Measurements from ENCODE around the gene AIMP1. TPM values are rescaled to one million over a fixed set of nuclear protein-coding genes. Genes with fewer than 3 reads are reported as not detected.
A peak's percentile ranks its signal among the peaks of the same experiment; 100 is the strongest.

The AIMP1 gene
- total and polyA plus RNA-seq, 2 of the 13 experiments (the other 11 are each of a cell fraction or from before 2014, with no cell fraction given): 28.6 to 82.9 TPM

- 0 out of 2 replicates have a peak, but pooled peaks have one; percentile 1 for TF ChIP-seq ZBED4 (CRISPR knock-in tag; IDR thresholded peaks at IDR 0.05; ENCODE audit: borderline replicate concordance)
- TF ChIP-seq MYC (CRISPR knock-in tag; IDR thresholded peaks at IDR 0.05; ENCODE audit: borderline replicate concordance): no peak; the same call in 1 of the 2 replicates
- peak; percentile 11 for TF ChIP-seq ZNF781 (CRISPR knock-in tag; IDR thresholded peaks at IDR 0.05; ENCODE audit: borderline replicate concordance, not compliant biosample characterization)
- TF ChIP-seq FOXJ3 (CRISPR knock-in tag; IDR thresholded peaks at IDR 0.05; ENCODE audit: borderline replicate concordance): 0 out of 2 replicates have a peak, but pooled peaks have one; percentile 25
- TF ChIP-seq PRDM15 (CRISPR knock-in tag; IDR thresholded peaks at IDR 0.05): 0 out of 2 replicates have a peak, but pooled peaks have one; percentile 52
- TF ChIP-seq ZNF879 (CRISPR knock-in tag; IDR thresholded peaks at IDR 0.05): peak; percentile 82; the same call in 1 of the 2 replicates
- TF ChIP-seq ZNF329 (CRISPR knock-in tag; IDR thresholded peaks at IDR 0.05; ENCODE audit: low read depth): 0 out of 2 replicates have a peak, but pooled peaks have one; percentile 11
- TF ChIP-seq ZNF431 (CRISPR knock-in tag; IDR thresholded peaks at IDR 0.05; ENCODE audit: borderline replicate concordance, low read depth): peak; percentile 27; the same call in 1 of the 2 replicates
- TF ChIP-seq RAD21 (CRISPR knock-in tag; IDR thresholded peaks at IDR 0.05): no peak
- TF ChIP-seq BCL3 (CRISPR knock-in tag; IDR thresholded peaks at IDR 0.05): peak; percentile 4; the same call in 1 of the 2 replicates
- TF ChIP-seq ZSCAN25 (CRISPR knock-in tag; IDR thresholded peaks at IDR 0.05): 0 out of 2 replicates have a peak, but pooled peaks have one; percentile 17
- TF ChIP-seq MAF1 (CRISPR knock-in tag; IDR thresholded peaks at IDR 0.05; ENCODE audit: borderline replicate concordance): no peak
- TF ChIP-seq MED13 (CRISPR knock-in tag; IDR thresholded peaks at IDR 0.05): 0 out of 2 replicates have a peak, but pooled peaks have one; percentile 52
- peak; percentile 10; the same call in 1 of the 2 replicates for TF ChIP-seq PAXIP1 (CRISPR knock-in tag; conservative IDR thresholded peaks at IDR 0.05)
- 0 out of 2 replicates have a peak, but pooled peaks have one; percentile 58 for TF ChIP-seq MBD4 (IDR thresholded peaks at IDR 0.05; ENCODE audit: borderline replicate concordance, low read length)
Observed at GRCh38 chr4:106316773-106317409, 541 bp downstream of the AIMP1 start (continued).

All from HepG2 (cell line).